Fibroblast of skin of scalp (primary cell): ENCODE data around the gene BEND5. TPM values are rescaled to one million over a fixed set of nuclear protein-coding genes. Genes with fewer than 3 reads are reported as not detected.

Source experiments
- DNase-seq: peaks from one replicate; pipeline ENCODE4 v3.0.0-alpha.2; 2013
- polyA plus RNA-seq, 2 experiments: library from polyadenylated mRNA; unstranded; fragments of 120-200 nt; gene quantifications; one replicate each; pipeline ENCODE4 v1.2.1, GENCODE V29; 2013; ENCODE audit not compliant: insufficient read length in 2 of 2

The BEND5 gene
- polyA plus RNA-seq (2013, experiment 1 of 2; ENCODE audit: insufficient read length) = 8.7 TPM
- polyA plus RNA-seq (2013, experiment 2 of 2; ENCODE audit: insufficient read length) = 9.9 TPM

- DNase-seq = peak; percentile 68
Observed at GRCh38 chr1:48776393-48777218, at the start of gene BEND5. Gene BEND5, minus strand, starts transcription at chr1:48776891. Its CDS starts 60 bp downstream, at chr1:48776831.

DNA sequence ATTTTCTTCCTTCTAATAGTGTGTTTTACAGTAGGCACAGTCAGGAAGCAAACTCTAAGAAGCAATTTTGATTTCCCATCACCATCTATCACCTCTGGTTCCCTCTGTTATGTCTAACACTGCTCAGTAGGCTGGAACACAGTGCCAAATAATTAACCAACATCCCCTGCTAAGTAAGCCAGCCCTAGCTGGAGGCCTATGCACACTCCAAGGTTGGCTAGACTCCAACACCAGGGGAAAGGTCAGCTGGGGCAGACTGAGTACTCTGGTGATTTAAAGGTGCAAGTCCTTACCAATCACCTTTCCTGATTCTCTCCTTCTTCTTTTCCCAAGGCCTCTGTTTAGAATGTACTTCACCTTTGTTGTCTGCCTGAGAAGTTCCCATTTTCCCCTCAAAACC, 46.5 kb upstream of the BEND5 start:
- no peak for DNase-seq

GRCh38 chr1:48820491-48820890, 43.8 kb upstream of the BEND5 start:
- DNase-seq = no peak

GRCh38 chr1:48817505-48818114, 40.9 kb upstream of the BEND5 start:
- peak; percentile 59 for DNase-seq

- no peak for DNase-seq
Observed at GRCh38 chr1:48810740-48811139, 34.0 kb upstream of the BEND5 start.

GRCh38 chr1:48808496-48808895, 31.8 kb upstream of the BEND5 start:
- peak; percentile 6 for DNase-seq

DNA sequence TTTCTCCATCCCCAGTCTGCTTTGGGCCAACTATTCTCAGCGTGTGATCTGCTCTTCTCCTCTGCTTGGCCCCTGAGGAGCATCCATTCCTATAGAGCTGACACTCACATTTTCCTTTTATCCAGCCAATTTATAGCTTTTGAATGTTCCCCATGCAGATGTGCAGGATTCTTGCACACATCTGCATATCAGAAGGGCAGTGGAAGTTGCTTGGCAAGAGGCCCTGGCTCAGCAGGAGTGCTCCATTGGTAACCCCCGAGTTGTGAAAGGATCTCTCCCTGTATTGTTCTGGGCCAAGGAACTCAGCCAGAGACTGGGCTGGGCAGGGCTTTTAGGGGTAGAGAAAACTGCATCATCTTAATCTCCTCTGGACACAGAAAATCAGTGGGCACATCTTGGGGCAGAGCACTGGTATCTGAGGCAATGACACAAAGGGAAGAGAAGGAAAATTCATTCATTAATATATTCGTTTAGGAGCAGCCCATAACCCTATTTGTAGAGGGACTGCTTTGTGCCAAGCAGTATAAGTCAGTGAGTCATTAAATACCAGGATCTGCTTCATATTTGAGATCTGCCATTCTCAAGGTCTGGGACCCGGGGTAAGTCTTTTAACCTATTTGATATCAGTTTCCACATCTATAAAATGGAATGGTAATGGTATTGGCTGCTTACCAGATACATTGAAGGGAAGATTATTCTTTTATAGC, 31.0 kb upstream of the BEND5 start:
- peak; percentile 29 for DNase-seq

GRCh38 chr1:48803474-48803873, 26.8 kb upstream of the BEND5 start:
- DNase-seq = no peak

- DNase-seq = no peak
Observed at GRCh38 chr1:48794816-48795215, 18.1 kb upstream of the BEND5 start.

GRCh38 chr1:48793863-48794262, 17.2 kb upstream of the BEND5 start:
- no peak for DNase-seq

DNA sequence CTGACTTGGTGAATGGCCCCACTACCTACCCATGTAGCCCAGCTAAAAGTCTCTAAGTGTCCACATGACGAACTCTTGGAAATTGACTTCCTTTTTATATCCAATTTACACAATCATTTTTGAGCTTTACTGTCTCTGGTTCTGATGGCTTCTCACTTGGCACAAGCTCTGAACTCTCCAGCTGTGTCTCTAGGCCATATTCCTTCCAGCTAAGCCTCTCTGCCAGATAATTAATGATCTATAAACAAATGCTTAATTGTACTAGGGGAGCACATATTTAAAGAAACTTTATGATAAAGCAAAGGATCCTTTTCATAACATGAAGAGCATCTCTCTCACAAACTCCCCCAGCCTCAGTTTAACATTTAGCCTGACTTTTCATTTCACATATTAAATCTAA, 16.3 kb upstream of the BEND5 start:
- DNase-seq = no peak

GRCh38 chr1:48790397-48790796, 13.7 kb upstream of the BEND5 start:
- DNase-seq = no peak

- DNase-seq = no peak
Observed at GRCh38 chr1:48789903-48790302, 13.2 kb upstream of the BEND5 start.

DNA sequence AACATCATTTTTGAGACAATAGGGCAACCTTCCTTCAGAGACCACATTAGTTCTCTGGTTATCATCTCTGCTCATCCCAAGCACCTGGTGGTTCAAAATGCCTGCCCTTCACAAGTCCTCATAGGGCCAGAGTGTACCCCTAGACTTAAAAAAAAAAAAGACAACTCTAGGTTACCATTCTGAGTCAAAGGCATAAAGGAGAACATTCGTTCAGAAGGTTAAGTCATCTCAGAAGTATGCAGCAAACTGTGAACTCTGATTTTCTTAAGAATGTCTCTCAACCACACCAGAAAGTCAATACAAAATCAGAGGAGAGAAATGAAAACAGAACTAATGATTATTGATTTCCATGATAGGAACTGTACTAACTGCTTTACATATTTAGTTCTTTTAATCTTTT, 9.2 kb upstream of the BEND5 start:
- no peak for DNase-seq

DNA sequence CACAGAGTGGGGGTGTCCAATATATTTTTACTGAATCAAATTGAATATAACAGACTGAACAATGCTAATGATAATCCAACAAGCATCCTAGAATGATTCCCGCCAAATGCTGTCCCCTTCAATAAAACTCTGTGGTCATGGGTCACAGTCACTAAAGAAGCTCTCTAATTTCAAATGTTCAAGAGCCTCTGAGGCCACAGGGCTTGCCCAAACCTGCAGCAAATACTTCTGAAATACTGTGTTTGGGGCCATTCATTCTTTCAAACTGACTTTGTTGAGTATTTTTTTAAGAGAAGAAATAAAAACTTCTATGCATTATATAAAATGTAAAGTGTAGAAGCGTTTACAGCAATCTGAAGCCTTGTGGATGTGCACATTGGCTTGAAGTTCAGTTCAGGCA, 7.6 kb upstream of the BEND5 start:
- DNase-seq = no peak

DNA sequence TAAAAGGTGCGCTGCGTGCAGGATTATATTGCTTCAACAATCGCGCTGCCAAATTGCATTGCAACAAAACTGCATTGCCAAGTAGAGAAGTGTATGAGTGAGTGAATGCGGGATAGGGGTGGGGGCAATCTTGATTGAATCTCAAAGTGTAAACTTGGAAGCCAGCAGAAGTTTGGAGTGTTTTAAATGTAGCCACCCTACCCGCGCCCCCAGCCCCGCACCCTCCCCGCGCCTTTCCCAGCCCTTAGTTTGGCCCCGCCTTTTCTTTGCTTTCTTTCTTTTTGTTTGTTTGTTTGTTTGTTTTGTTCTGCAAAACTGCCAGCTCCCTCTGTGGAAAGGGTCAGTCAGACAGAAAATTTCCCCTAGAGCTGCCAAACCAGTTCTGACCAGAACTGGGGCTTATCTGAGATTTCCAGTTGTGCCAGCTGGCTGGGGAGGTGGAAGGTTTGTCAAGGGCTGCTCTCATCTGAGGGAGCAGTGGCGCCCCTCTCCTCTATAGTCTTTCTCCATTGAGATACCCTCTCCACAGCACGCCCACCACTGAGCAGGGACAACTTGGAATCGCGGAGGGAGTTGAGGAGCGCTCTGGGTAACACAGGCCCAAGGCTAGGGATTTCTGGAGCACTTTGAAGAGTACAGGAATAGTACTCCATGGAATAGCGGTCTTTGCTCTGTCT, 666 bp upstream of the BEND5 start:
- DNase-seq = no peak

DNA sequence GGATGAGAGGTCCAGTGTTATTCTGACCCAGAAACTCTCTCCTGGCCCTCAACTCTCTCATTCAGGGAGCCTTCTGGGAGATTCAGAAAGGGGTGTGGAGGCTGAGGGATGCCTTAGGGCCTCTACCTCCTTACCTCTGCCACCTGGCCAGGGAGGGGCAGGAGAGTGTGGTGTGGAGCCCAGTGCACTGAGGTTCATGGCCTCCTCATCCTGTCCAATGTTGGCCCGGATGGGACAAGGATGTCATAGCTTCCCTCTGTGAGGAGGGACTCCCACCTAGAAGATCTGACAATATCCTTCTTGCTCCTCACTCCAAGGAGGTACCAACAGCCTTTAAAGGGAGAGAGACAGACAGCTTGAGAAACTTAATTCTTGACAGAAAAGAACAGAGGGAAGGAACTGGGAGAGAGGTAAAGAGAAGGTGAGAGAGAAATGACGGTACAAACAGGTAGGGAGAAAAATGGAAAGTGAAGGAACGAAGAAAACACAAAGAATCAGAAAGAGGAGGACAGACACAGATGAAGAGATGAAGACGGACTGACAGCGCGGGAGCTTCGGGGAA, 779 bp downstream of the BEND5 start:
- no peak for DNase-seq

DNA sequence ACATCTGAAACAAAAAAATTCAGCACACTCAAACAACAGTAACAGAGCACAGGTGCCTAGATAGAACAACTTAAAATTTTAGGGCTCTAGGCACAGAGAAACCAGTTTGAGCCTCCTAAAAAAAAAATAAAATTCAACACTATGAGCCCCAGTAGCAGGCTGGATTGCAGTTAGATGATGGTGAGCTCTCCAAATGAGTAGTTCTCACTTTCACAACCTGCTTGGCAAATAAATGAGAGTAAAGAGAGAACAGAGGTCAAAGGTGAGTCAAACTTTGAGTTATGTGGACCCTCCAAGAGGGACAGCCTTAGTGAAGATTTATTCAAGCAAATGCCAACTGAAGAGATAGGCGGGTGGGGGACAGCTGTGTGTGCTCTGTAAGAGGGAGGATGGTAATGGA, 3.6 kb downstream of the BEND5 start:
- no peak for DNase-seq

DNA sequence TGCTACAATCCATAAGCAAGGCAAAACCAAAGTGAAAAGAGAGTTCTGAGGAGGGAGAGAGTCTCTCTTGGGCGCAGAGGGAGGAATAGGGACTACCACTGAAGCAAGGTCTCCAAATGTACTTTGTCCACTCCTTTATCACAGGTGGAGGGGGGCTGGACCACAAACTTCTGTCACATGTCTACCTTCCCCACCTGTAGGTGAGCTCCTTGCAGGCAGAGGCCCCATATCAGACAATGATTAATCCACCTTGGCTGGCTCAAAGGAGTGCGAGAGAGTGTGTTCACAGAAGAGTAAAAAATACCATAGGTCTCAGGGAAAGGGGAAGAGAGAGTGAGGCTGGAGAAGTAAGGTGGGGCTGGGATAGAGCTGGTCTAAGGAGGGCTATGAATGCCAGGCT, 4.5 kb downstream of the BEND5 start:
- DNase-seq = no peak

DNA sequence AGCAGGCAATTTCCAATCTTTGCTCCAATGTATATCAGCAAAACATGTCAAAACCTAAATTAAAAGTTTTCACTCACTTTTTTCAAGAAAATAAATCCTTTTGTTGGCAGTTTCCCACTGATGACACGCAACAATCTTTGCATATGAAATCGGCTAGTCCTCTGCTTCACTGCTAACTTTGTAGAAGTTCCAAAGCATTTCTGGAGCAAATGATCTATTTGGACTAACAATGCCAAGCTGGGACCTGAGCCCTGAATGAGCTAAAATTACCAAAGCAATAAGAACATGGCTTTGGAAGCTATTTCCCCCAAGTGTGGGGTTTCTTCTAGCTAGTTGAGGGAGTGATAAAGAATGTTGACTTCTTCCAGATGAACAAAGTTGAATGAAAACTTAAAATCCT, 5.1 kb downstream of the BEND5 start:
- DNase-seq = no peak

DNA sequence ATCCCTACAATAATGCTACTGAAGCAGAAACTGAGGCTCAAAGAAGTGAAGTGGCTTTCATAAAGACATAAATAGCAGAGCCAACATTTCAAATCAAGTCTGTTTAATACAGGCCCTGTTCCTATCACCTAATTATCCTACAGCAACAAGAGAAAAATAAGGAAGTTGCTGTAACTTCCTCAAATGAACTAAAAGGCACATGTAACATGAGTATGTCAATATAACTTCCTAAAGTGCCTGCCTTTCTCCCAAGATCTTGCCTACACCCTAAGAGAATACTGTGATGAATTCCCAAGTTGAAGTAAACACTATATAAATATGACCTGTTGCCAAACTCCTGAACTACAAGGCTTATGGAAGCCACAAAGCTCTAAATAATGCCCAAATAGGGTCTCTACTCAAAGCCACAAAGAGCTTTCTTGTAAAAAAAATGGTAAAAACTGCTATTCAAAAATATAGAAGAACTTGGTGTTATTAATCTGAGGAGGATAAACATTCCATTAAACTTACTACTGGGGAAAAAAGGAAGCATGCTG, 8.6 kb downstream of the BEND5 start:
- DNase-seq = peak; percentile 47

- DNase-seq = no peak
Observed at GRCh38 chr1:48765335-48765734, 11.4 kb downstream of the BEND5 start.
